ENCODE data around the gene PRR11.

The PRR11 gene

GRCh38 chr17:59165933-59166342 is 10.4 kb downstream of the PRR11 start:
- Histone ChIP-seq H3K27me3 (replicated peaks; ENCODE audit: insufficient read depth, low read length) (no peaks in the 10 kb centered on the region), H3K36me3 (replicated peaks; ENCODE audit: insufficient read depth, low read length) (no peaks in the 10 kb centered on the region; the same call in 1 of the 2 replicates), H3F3A (ENCODE audit: insufficient read depth, low read length) (no peaks in the 10 kb centered on the region), H3K9me3 (replicated peaks; ENCODE audit: insufficient read depth, low read length) (no peaks in the 10 kb centered on the region), H4K20me1 (ENCODE audit: insufficient read depth, low read length) (no peaks in the 10 kb centered on the region), H3K4me1 (ENCODE audit: low read length) (no peaks in the 10 kb centered on the region), H3K9me2 (replicated peaks; ENCODE audit: insufficient read depth, low read length) (no peaks in the 10 kb centered on the region), H3K27ac (ENCODE audit: low read length) (no peak overlapping the region), H3K79me2 (ENCODE audit: low read length) (peaks cover 77% of the 10 kb centered on the region), H3K9ac (ENCODE audit: low read length) (no peak overlapping the region), H3K4me2 (ENCODE audit: low read depth, low read length) (no peak overlapping the region), H2AFZ (ENCODE audit: low read length) (no peak overlapping the region), H3K4me3 (ENCODE audit: low read length) (no peak overlapping the region)
- TF ChIP-seq EZH2phosphoT487 (IDR thresholded peaks at IDR 0.05; ENCODE audit: low read length) (no peak), EZH2 (optimal IDR thresholded peaks at IDR 0.05; ENCODE audit: low read depth, low read length) (no peak), CTCF (IDR thresholded peaks at IDR 0.05; ENCODE audit: low read length) (peak; percentile 68)
- peak; percentile 28 for DNase-seq

GRCh38 chr17:59167571-59168001 is 12.0 kb downstream of the PRR11 start:
- TF ChIP-seq EZH2 (optimal IDR thresholded peaks at IDR 0.05; ENCODE audit: low read depth, low read length) (no peak), CTCF (IDR thresholded peaks at IDR 0.05; ENCODE audit: low read length) (no peak), EZH2phosphoT487 (IDR thresholded peaks at IDR 0.05; ENCODE audit: low read length) (no peak)
- H3K4me3 ChIP-seq (ENCODE audit: low read length), result no peak overlapping the region
- no peaks in the 10 kb centered on the region for H3K9me3 ChIP-seq (replicated peaks; ENCODE audit: insufficient read depth, low read length)
- no peaks in the 10 kb centered on the region for H3K27me3 ChIP-seq (replicated peaks; ENCODE audit: insufficient read depth, low read length)
- DNase-seq, result no peak
- no peaks in the 10 kb centered on the region; the same call in 1 of the 2 replicates for H3K36me3 ChIP-seq (replicated peaks; ENCODE audit: insufficient read depth, low read length)
- no peaks in the 10 kb centered on the region for H3K9me2 ChIP-seq (replicated peaks; ENCODE audit: insufficient read depth, low read length)
- H4K20me1 ChIP-seq (ENCODE audit: insufficient read depth, low read length), result no peaks in the 10 kb centered on the region
- H3K79me2 ChIP-seq (ENCODE audit: low read length), result peaks cover 60% of the 10 kb centered on the region
- H3K4me1 ChIP-seq (ENCODE audit: low read length), result no peaks in the 10 kb centered on the region
- no peak overlapping the region for H3K4me2 ChIP-seq (ENCODE audit: low read depth, low read length)
- no peak overlapping the region for H3K9ac ChIP-seq (ENCODE audit: low read length)
- no peaks in the 10 kb centered on the region for H3F3A ChIP-seq (ENCODE audit: insufficient read depth, low read length)
- H3K27ac ChIP-seq (ENCODE audit: low read length), result no peak overlapping the region
- H2AFZ ChIP-seq (ENCODE audit: low read length), result no peak overlapping the region

GRCh38 chr17:59172436-59173004 is 17.0 kb downstream of the PRR11 start:
- peaks cover 26% of the 10 kb centered on the region for H3K79me2 ChIP-seq (ENCODE audit: low read length)
- H3K9ac ChIP-seq (ENCODE audit: low read length), result no peak overlapping the region
- H4K20me1 ChIP-seq (ENCODE audit: insufficient read depth, low read length), result no peaks in the 10 kb centered on the region
- H2AFZ ChIP-seq (ENCODE audit: low read length), result no peak overlapping the region
- H3K4me2 ChIP-seq (ENCODE audit: low read depth, low read length), result no peak overlapping the region
- H3K36me3 ChIP-seq (replicated peaks; ENCODE audit: insufficient read depth, low read length), result no peaks in the 10 kb centered on the region; the same call in 1 of the 2 replicates
- H3K9me2 ChIP-seq (replicated peaks; ENCODE audit: insufficient read depth, low read length), result no peaks in the 10 kb centered on the region
- H3K27me3 ChIP-seq (replicated peaks; ENCODE audit: insufficient read depth, low read length), result no peaks in the 10 kb centered on the region
- no peaks in the 10 kb centered on the region for H3K4me1 ChIP-seq (ENCODE audit: low read length)
- no peaks in the 10 kb centered on the region for H3K9me3 ChIP-seq (replicated peaks; ENCODE audit: insufficient read depth, low read length)
- TF ChIP-seq EZH2 (optimal IDR thresholded peaks at IDR 0.05; ENCODE audit: low read depth, low read length) (no peak), EZH2phosphoT487 (IDR thresholded peaks at IDR 0.05; ENCODE audit: low read length) (no peak), CTCF (IDR thresholded peaks at IDR 0.05; ENCODE audit: low read length) (no peak)
- no peaks in the 10 kb centered on the region for H3F3A ChIP-seq (ENCODE audit: insufficient read depth, low read length)
- no peak overlapping the region for H3K27ac ChIP-seq (ENCODE audit: low read length)
- no peak for DNase-seq
- H3K4me3 ChIP-seq (ENCODE audit: low read length), result no peak overlapping the region
